ENCODE measurements around the gene CDADC1.
A peak's percentile ranks its signal among the peaks of the same experiment; 100 is the strongest.

CDADC1 gene

GRCh38 chr13:49297338-49297737, 49.6 kb downstream of the CDADC1 start:
- DNase-seq = no peak

GRCh38 chr13:49298416-49298815, 50.7 kb downstream of the CDADC1 start:
- DNase-seq = no peak

GRCh38 chr13:49298903-49299605, 51.3 kb downstream of the CDADC1 start:
- DNase-seq = no peak

GRCh38 chr13:49300276-49300675, 52.6 kb downstream of the CDADC1 start:
- no peak for DNase-seq

GRCh38 chr13:49300739-49301589, 53.2 kb downstream of the CDADC1 start:
- DNase-seq = peak in 1 of 2 experiments; percentile 13

GRCh38 chr13:49302222-49302621, 54.5 kb downstream of the CDADC1 start:
- DNase-seq = no peak

GRCh38 chr13:49302817-49303216, 55.1 kb downstream of the CDADC1 start:
- DNase-seq = no peak

- no peak for DNase-seq
These were observed 56.0 kb downstream of the CDADC1 start for GRCh38 chr13:49303533-49304252.

GRCh38 chr13:49304356-49304755, 56.6 kb downstream of the CDADC1 start:
- no peak for DNase-seq

- no peak for DNase-seq
These were observed 57.3 kb downstream of the CDADC1 start for GRCh38 chr13:49304763-49305700.

- DNase-seq = no peak
These were observed 58.2 kb downstream of the CDADC1 start for GRCh38 chr13:49305792-49306425.

GRCh38 chr13:49307365-49307764, 59.6 kb downstream of the CDADC1 start:
- DNase-seq = no peak

- no peak for DNase-seq
These were observed 60.6 kb downstream of the CDADC1 start for GRCh38 chr13:49308097-49308875.

GRCh38 chr13:49308921-49309408, 61.2 kb downstream of the CDADC1 start:
- DNase-seq = no peak

- no peak for DNase-seq
These were observed 62.5 kb downstream of the CDADC1 start for GRCh38 chr13:49310251-49310650.

GRCh38 chr13:49311816-49312215, 64.1 kb downstream of the CDADC1 start:
- no peak for DNase-seq

GRCh38 chr13:49314344-49314882, 66.7 kb downstream of the CDADC1 start:
- DNase-seq = no peak

- DNase-seq = no peak
These were observed 67.4 kb downstream of the CDADC1 start for GRCh38 chr13:49315036-49315565.

- DNase-seq = no peak
These were observed 68.2 kb downstream of the CDADC1 start for GRCh38 chr13:49315756-49316482.

- DNase-seq = no peak
These were observed 71.8 kb downstream of the CDADC1 start for GRCh38 chr13:49319551-49319950.

Measured in NCI-H187 (cell line).